ENCODE measurements around the gene FASTK. TPM values are rescaled to one million over a fixed set of nuclear protein-coding genes. Genes with fewer than 3 reads are reported as not detected.
A peak's percentile ranks its signal among the peaks of the same experiment; 100 is the strongest.

The FASTK gene
- total RNA-seq, 1 donor from 2014 or later, result 68.0 TPM

DNA sequence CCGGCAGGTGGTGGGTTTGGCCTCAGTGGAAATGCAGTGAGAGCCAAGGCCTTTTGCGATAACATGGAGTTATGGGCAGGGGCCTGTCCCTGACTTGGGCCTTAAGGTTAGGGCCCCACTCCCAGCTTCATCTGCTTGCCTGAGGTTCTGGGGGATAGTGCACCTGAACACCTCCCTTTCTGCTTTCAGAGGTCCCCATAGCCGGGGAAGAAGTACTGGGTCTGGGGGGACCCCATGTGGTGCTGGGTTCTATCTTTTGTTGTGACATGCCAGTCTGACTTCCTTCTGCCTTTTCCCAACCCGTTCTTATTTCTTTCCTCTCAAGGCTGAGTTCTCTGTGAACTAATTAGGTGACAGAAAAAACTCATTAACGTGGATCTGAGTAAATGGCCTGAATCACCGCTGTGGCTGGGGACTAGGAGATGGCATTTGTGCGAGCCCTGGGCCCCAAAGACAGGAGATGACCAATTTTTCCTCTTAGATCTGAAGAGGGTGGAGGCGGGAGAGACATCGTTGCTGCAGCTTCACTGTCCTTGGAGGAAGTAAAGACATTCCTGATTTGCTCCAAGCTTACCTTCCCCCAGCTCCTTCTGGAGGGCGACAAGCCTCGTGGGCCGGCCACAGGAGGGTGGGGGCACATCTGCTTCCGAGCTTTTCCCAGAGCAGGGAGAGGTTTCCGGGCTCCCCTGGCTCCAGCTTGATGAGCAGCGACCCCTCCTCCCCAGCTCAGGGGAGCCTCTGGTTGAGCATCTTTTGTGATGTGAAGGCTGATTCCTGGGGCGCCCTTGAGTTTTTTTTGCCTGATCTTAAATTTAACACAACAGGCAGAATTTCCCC lies 7.6 kb upstream of the FASTK start:
- Mint-ChIP-seq H3K27me3 (ENCODE audit: unreplicated experiment) (peaks cover 23% of the 10 kb centered on the region), H3K36me3 (ENCODE audit: low read depth, unreplicated experiment) (peaks cover 16% of the 10 kb centered on the region), H3K4me3 (ENCODE audit: unreplicated experiment) (peak overlapping the region; percentile 99), H3K9me3 (ENCODE audit: unreplicated experiment) (no peaks in the 10 kb centered on the region), H3K27ac (ENCODE audit: unreplicated experiment) (peak overlapping the region; percentile 100), H3K4me1 (ENCODE audit: unreplicated experiment) (peaks cover 50% of the 10 kb centered on the region)
- no peak for TF ChIP-seq CTCF (IDR thresholded peaks at IDR 0.05; ENCODE audit: unreplicated experiment)
- DNase-seq (ENCODE audit: low spot score), result peak; percentile 35

DNA sequence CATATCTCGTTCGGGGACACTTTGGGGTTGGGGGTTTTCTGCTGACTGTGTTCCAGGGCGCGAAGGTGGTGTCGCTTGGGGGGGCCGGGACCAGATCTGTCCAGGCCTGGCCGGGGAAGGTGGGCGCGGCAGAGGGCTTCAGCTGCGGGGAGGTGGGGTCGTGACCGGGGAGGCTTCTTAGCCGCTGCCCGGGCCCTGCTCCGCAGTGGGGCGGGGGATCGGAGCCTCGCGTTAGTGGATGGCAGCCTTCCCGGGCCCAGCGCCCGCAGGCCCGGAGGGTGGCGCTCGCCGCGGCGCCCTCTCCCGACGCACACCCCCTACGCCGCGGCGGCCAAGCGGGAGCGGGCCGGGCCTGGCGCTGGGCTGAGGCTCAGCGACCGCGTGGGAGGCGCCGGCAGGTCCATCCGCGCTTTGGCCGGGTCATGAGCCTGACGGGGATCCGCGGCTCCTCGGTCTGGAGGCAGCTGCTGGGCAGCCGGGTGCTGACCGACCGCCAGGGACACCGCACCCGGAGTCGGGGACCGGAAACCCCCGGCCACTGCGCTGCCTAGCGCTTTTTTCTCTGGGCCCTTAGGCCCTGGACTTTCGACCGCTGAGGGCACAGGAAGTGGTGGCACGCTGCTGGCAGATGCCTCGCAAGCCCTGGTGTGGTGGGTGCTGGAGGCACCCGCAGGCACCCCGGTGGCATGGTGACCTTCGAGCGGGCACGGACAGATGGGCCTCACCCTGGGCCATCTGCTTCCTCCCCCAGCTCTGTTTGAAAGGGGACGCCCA lies 6.8 kb upstream of the FASTK start:
- peaks cover 19% of the 10 kb centered on the region for H3K36me3 Mint-ChIP-seq (ENCODE audit: low read depth, unreplicated experiment)
- peak overlapping the region; percentile 80 for H3K27ac Mint-ChIP-seq (ENCODE audit: unreplicated experiment)
- peaks cover 51% of the 10 kb centered on the region for H3K4me1 Mint-ChIP-seq (ENCODE audit: unreplicated experiment)
- H3K9me3 Mint-ChIP-seq (ENCODE audit: unreplicated experiment), result no peaks in the 10 kb centered on the region
- DNase-seq (ENCODE audit: low spot score), result no peak
- peaks cover 27% of the 10 kb centered on the region for H3K27me3 Mint-ChIP-seq (ENCODE audit: unreplicated experiment)
- no peak for TF ChIP-seq CTCF (IDR thresholded peaks at IDR 0.05; ENCODE audit: unreplicated experiment)
- peak overlapping the region; percentile 99 for H3K4me3 Mint-ChIP-seq (ENCODE audit: unreplicated experiment)

- peak overlapping the region; percentile 80 for H3K27ac Mint-ChIP-seq (ENCODE audit: unreplicated experiment)
Observed at GRCh38 chr7:151086802-151087244, 6.2 kb upstream of the FASTK start.

GRCh38 chr7:151085691-151086620 lies 5.3 kb upstream of the FASTK start, which contains the start of gene AGAP3:
Gene AGAP3 (plus strand): TSS chr7:151086475. CDS start chr7:151086742, 267 bp downstream.
- peak; percentile 83 for DNase-seq (ENCODE audit: low spot score)
- H3K9me3 Mint-ChIP-seq (ENCODE audit: unreplicated experiment), result no peaks in the 10 kb centered on the region
- no peak for TF ChIP-seq CTCF (IDR thresholded peaks at IDR 0.05; ENCODE audit: unreplicated experiment)
- H3K36me3 Mint-ChIP-seq (ENCODE audit: low read depth, unreplicated experiment), result peaks cover 10% of the 10 kb centered on the region
- peak within 1 kb of the TSS; percentile 80 for H3K27ac Mint-ChIP-seq (ENCODE audit: unreplicated experiment)
- H3K27me3 Mint-ChIP-seq (ENCODE audit: unreplicated experiment), result peaks cover 18% of the 10 kb centered on the region
- H3K4me1 Mint-ChIP-seq (ENCODE audit: unreplicated experiment), result peaks cover 37% of the 10 kb centered on the region
- H3K4me3 Mint-ChIP-seq (ENCODE audit: unreplicated experiment), result peak within 1 kb of the TSS; percentile 95

More at GRCh38 chr7:151086802-151087244, 6.2 kb upstream of the FASTK start:
- Mint-ChIP-seq H3K36me3 (ENCODE audit: low read depth, unreplicated experiment) (peaks cover 19% of the 10 kb centered on the region), H3K4me1 (ENCODE audit: unreplicated experiment) (peaks cover 46% of the 10 kb centered on the region), H3K4me3 (ENCODE audit: unreplicated experiment) (peak overlapping the region; percentile 95), H3K9me3 (ENCODE audit: unreplicated experiment) (no peaks in the 10 kb centered on the region), H3K27me3 (ENCODE audit: unreplicated experiment) (peaks cover 24% of the 10 kb centered on the region)
- no peak for DNase-seq (ENCODE audit: low spot score)
- TF ChIP-seq CTCF (IDR thresholded peaks at IDR 0.05; ENCODE audit: unreplicated experiment), result no peak
